Stimulated activated naive CD8-positive, alpha-beta T cell treated with anti-CD3 and anti-CD28 coated beads, Interleukin-15, Interleukin-2, amounts not matched to agents 100 ng/mL and 50 ng/mL, for 24 hours (primary cell): Measurements from ENCODE around the gene SCAPER.
A peak's percentile ranks its signal among the peaks of the same experiment; 100 is the strongest.
"Not testable (repeated sequence)": the region's sequence is repeated elsewhere in the genome, so short reads cannot be mapped to it uniquely, and the experiment has no call there.

Experiments
- H3K27ac Mint-ChIP-seq: one replicate; pipeline ENCODE4 v1.8.0; 2021; ENCODE audit warnings: mild to moderate bottlenecking, mixed read lengths
- H3K27me3 Mint-ChIP-seq: one replicate; pipeline ENCODE4 v1.8.0; 2021; ENCODE audit warnings: mixed read lengths
- H3K36me3 Mint-ChIP-seq: one replicate; pipeline ENCODE4 v1.8.0; 2021; ENCODE audit warnings: low read depth, mixed read lengths
- H3K4me1 Mint-ChIP-seq: one replicate; pipeline ENCODE4 v1.8.0; 2021; ENCODE audit warnings: low read depth, mixed read lengths
- H3K4me3 Mint-ChIP-seq: one replicate; pipeline ENCODE4 v1.8.0; 2021; ENCODE audit warnings: mild to moderate bottlenecking, mixed read lengths
- H3K9me3 Mint-ChIP-seq: one replicate; pipeline ENCODE4 v1.8.0; 2021; ENCODE audit warnings: mixed read lengths

The SCAPER gene

GRCh38 chr15:76332796-76333195, 572.3 kb downstream of the SCAPER start:
- Mint-ChIP-seq H3K4me3 (no peak overlapping the region), H3K4me1 (peaks cover 26% of the 10 kb centered on the region), H3K27ac (no peak overlapping the region), H3K27me3 (peaks cover 78% of the 10 kb centered on the region), H3K9me3 (no peaks in the 10 kb centered on the region), H3K36me3 (no peaks in the 10 kb centered on the region)

- Mint-ChIP-seq H3K9me3 (no peaks in the 10 kb centered on the region), H3K27me3 (peaks cover 69% of the 10 kb centered on the region), H3K36me3 (no peaks in the 10 kb centered on the region), H3K4me1 (peaks cover 2% of the 10 kb centered on the region), H3K4me3 (no peak overlapping the region), H3K27ac (no peak overlapping the region)
Observed at GRCh38 chr15:76330080-76330680, 575.0 kb downstream of the SCAPER start.

GRCh38 chr15:76328958-76329357, 576.2 kb downstream of the SCAPER start:
- Mint-ChIP-seq H3K9me3 (no peaks in the 10 kb centered on the region), H3K4me3 (no peak overlapping the region), H3K27me3 (peaks cover 64% of the 10 kb centered on the region), H3K27ac (no peak overlapping the region), H3K4me1 (no peaks in the 10 kb centered on the region), H3K36me3 (no peaks in the 10 kb centered on the region)

- H3K27me3 Mint-ChIP-seq: peaks cover 59% of the 10 kb centered on the region
- no peaks in the 10 kb centered on the region for H3K36me3 Mint-ChIP-seq
- H3K4me1 Mint-ChIP-seq: no peaks in the 10 kb centered on the region
- H3K9me3 Mint-ChIP-seq: no peaks in the 10 kb centered on the region
- H3K4me3 Mint-ChIP-seq: no peak overlapping the region
- no peak overlapping the region for H3K27ac Mint-ChIP-seq
Observed at GRCh38 chr15:76328106-76328696, 576.9 kb downstream of the SCAPER start.

GRCh38 chr15:76327191-76328105, 577.7 kb downstream of the SCAPER start:
- H3K27ac Mint-ChIP-seq: no peak overlapping the region
- H3K4me3 Mint-ChIP-seq: no peak overlapping the region
- H3K27me3 Mint-ChIP-seq: peaks cover 56% of the 10 kb centered on the region
- no peaks in the 10 kb centered on the region for H3K4me1 Mint-ChIP-seq
- no peaks in the 10 kb centered on the region for H3K9me3 Mint-ChIP-seq
- no peaks in the 10 kb centered on the region for H3K36me3 Mint-ChIP-seq

GRCh38 chr15:76325704-76326103, 579.4 kb downstream of the SCAPER start:
- Mint-ChIP-seq H3K27me3 (peaks cover 52% of the 10 kb centered on the region), H3K4me1 (no peaks in the 10 kb centered on the region), H3K4me3 (no peak overlapping the region), H3K9me3 (no peaks in the 10 kb centered on the region), H3K27ac (no peak overlapping the region), H3K36me3 (no peaks in the 10 kb centered on the region)

- H3K9me3 Mint-ChIP-seq: no peaks in the 10 kb centered on the region
- no peaks in the 10 kb centered on the region for H3K36me3 Mint-ChIP-seq
- no peak overlapping the region for H3K27ac Mint-ChIP-seq
- H3K27me3 Mint-ChIP-seq: peaks cover 49% of the 10 kb centered on the region
- H3K4me3 Mint-ChIP-seq: no peak overlapping the region
- no peaks in the 10 kb centered on the region for H3K4me1 Mint-ChIP-seq
Observed at GRCh38 chr15:76324066-76324465, 581.1 kb downstream of the SCAPER start.

GRCh38 chr15:76321602-76322001, 583.5 kb downstream of the SCAPER start:
- Mint-ChIP-seq H3K9me3 (no peaks in the 10 kb centered on the region), H3K27ac (no peak overlapping the region), H3K4me1 (no peaks in the 10 kb centered on the region), H3K4me3 (no peak overlapping the region), H3K36me3 (no peaks in the 10 kb centered on the region), H3K27me3 (peaks cover 40% of the 10 kb centered on the region)

- H3K27ac Mint-ChIP-seq: no peak overlapping the region
- no peak overlapping the region for H3K4me3 Mint-ChIP-seq
- no peaks in the 10 kb centered on the region for H3K4me1 Mint-ChIP-seq
- no peaks in the 10 kb centered on the region for H3K36me3 Mint-ChIP-seq
- H3K27me3 Mint-ChIP-seq: peaks cover 38% of the 10 kb centered on the region
- H3K9me3 Mint-ChIP-seq: no peaks in the 10 kb centered on the region
Observed at GRCh38 chr15:76321171-76321570, 584.0 kb downstream of the SCAPER start.

- no peak overlapping the region for H3K4me3 Mint-ChIP-seq
- H3K4me1 Mint-ChIP-seq: no peaks in the 10 kb centered on the region
- H3K9me3 Mint-ChIP-seq: no peaks in the 10 kb centered on the region
- H3K27ac Mint-ChIP-seq: no peak overlapping the region
- H3K36me3 Mint-ChIP-seq: no peaks in the 10 kb centered on the region
- peaks cover 27% of the 10 kb centered on the region for H3K27me3 Mint-ChIP-seq
Observed at GRCh38 chr15:76320012-76320411, 585.1 kb downstream of the SCAPER start.

GRCh38 chr15:76313731-76314130, 591.4 kb downstream of the SCAPER start:
- peaks cover 27% of the 10 kb centered on the region for H3K4me1 Mint-ChIP-seq
- no peak overlapping the region for H3K4me3 Mint-ChIP-seq
- no peak overlapping the region for H3K27ac Mint-ChIP-seq
- H3K9me3 Mint-ChIP-seq: no peaks in the 10 kb centered on the region
- peaks cover 5% of the 10 kb centered on the region for H3K27me3 Mint-ChIP-seq
- peaks cover 5% of the 10 kb centered on the region for H3K36me3 Mint-ChIP-seq

GRCh38 chr15:76313175-76313567, 592.0 kb downstream of the SCAPER start:
- H3K36me3 Mint-ChIP-seq: peaks cover 10% of the 10 kb centered on the region
- H3K27me3 Mint-ChIP-seq, H3K27ac Mint-ChIP-seq, H3K9me3 Mint-ChIP-seq: not testable (repeated sequence)
- peaks cover 32% of the 10 kb centered on the region for H3K4me1 Mint-ChIP-seq
- H3K4me3 Mint-ChIP-seq: peak overlapping the region; percentile 91

GRCh38 chr15:76312540-76313174, 592.5 kb downstream of the SCAPER start:
- Mint-ChIP-seq H3K27me3 (peaks cover under 1% of the 10 kb centered on the region), H3K4me1 (peaks cover 37% of the 10 kb centered on the region), H3K36me3 (peaks cover 15% of the 10 kb centered on the region), H3K4me3 (peak overlapping the region; percentile 91), H3K27ac (no peak overlapping the region), H3K9me3 (no peaks in the 10 kb centered on the region)

GRCh38 chr15:76311100-76311953, 593.8 kb downstream of the SCAPER start, which contains the start of gene ETFA:
ETFA (minus strand) TSS chr15:76311469; CDS start chr15:76311388, 81 bp downstream.
- Mint-ChIP-seq H3K9me3 (no peaks in the 10 kb centered on the region), H3K27me3 (no peaks in the 10 kb centered on the region), H3K36me3 (peaks cover 15% of the 10 kb centered on the region), H3K27ac (peak within 1 kb of the TSS; percentile 89), H3K4me1 (peaks cover 43% of the 10 kb centered on the region), H3K4me3 (peak within 1 kb of the TSS; percentile 91)
